GM12878 (cell line): ENCODE results near the gene WDFY4. TPM values are rescaled to one million over a fixed set of nuclear protein-coding genes. Genes with fewer than 3 reads are reported as not detected.

Source experiments
- ATAC-seq: fragments of 200-7000 bp; cut with Tn5 transposase; 3 replicates; pipeline ENCODE4 v1.9.1; 2020; ENCODE audit warnings: mild to moderate bottlenecking, moderate library complexity
- BruUV-seq: library from RNA; stranded (reverse); fragments of 400-500 nt; replicated peaks from 2 replicates; lab custom pipeline; 2021; lab: Mats Ljungman, UMichigan
- CTCF ChIA-PET: fragments of 300-600 bp; sonication (Branson Sonifier 250); formaldehyde crosslinking; extraction: SDS; loops from one replicate; lab custom pipeline; 2021; ENCODE audit warnings: inconsistent platforms; lab: Yijun Ruan, JAX
- POLR2A ChIA-PET: fragments of 350-600 bp; formaldehyde crosslinking; extraction: SDS; loops from one replicate; lab custom pipeline; 2021; ENCODE audit warnings: inconsistent platforms; lab: Charles Lee
- RAD21 ChIA-PET: fragments of 300-600 bp; sonication (Branson Sonifier 250); formaldehyde crosslinking; loops from one replicate; lab custom pipeline; 2023; ENCODE audit warnings: antibody characterized with exemption; ENCODE audit not compliant: unreplicated experiment; lab: Charles Lee
- SMC1A ChIA-PET: fragments of 300-600 bp; sonication (Branson Sonifier 250); formaldehyde crosslinking; loops from one replicate; lab custom pipeline; 2023; ENCODE audit not compliant: unreplicated experiment, uncharacterized antibody; lab: Charles Lee
- DNase-seq: peaks from one replicate; pipeline ENCODE4 v3.0.0-alpha.2; 2011; ENCODE audit warnings: low read depth, low spot score
- FAIRE-seq: peaks from 3 replicates; lab custom pipeline; 2011; peaks lifted over from hg19 to GRCh38; lab: Jason Lieb, UNC
- H2AFZ ChIP-seq: 2 replicates; pipeline ENCODE4 v1.6.0; 2011; ENCODE audit warnings: low read depth, low read length, control low read depth; ENCODE audit not compliant: control insufficient read depth
- H3K27ac ChIP-seq: 2 replicates; pipeline ENCODE4 v1.5.1; 2011; ENCODE audit warnings: control low read depth; ENCODE audit not compliant: control insufficient read depth, insufficient read depth
- H3K27me3 ChIP-seq, 2 experiments: replicated peaks in 1 of 2; 2 replicates each; pipeline versions ENCODE4 v1.6.0 to v1.6.1; 2011; ENCODE audit warnings: low read length in 1 of 2; ENCODE audit not compliant: control insufficient read depth in 2 of 2, insufficient read depth in 2 of 2
- H3K36me3 ChIP-seq, 2 experiments: 2 replicates each; pipeline ENCODE4 v1.5.1; 2011; ENCODE audit warnings: low read length in 1 of 2; ENCODE audit not compliant: control insufficient read depth in 2 of 2, insufficient read depth in 2 of 2
- H3K4me1 ChIP-seq: 2 replicates; pipeline ENCODE4 v1.6.1; 2011; ENCODE audit warnings: mild to moderate bottlenecking, low read length, moderate library complexity, mixed read lengths; ENCODE audit not compliant: control insufficient read depth, insufficient read depth
- H3K4me2 ChIP-seq: 2 replicates; pipeline ENCODE4 v1.6.0; 2011; ENCODE audit warnings: control low read depth; ENCODE audit not compliant: control insufficient read depth, insufficient read depth
- H3K4me3 ChIP-seq: fragments of 200-600 bp; sonication (generic); 2 replicates; pipeline ENCODE4 v1.5.1; 2016
- H3K79me2 ChIP-seq: 2 replicates; pipeline ENCODE4 v1.6.0; 2011; ENCODE audit warnings: low read length; ENCODE audit not compliant: control insufficient read depth, insufficient read depth
- H3K9ac ChIP-seq: 2 replicates; pipeline ENCODE4 v1.8.0; 2011; ENCODE audit warnings: low read length, control low read depth, mixed read lengths; ENCODE audit not compliant: control insufficient read depth, insufficient read depth
- H3K9me3 ChIP-seq: replicated peaks from 3 replicates; pipeline ENCODE4 v1.5.1; 2011; ENCODE audit warnings: mild to moderate bottlenecking, low read length; ENCODE audit not compliant: control insufficient read depth, insufficient read depth
- H4K20me1 ChIP-seq: 2 replicates; pipeline ENCODE4 v1.6.0; 2011; ENCODE audit not compliant: control insufficient read depth, insufficient read depth
- BCL11A ChIP-seq: IDR thresholded peaks from 2 replicates; pipeline ENCODE4 v1.6.1; 2011; ENCODE audit warnings: low read depth, low read length
- BCL3 ChIP-seq: IDR thresholded peaks from 2 replicates; pipeline ENCODE4 v1.6.1; 2011; ENCODE audit warnings: borderline replicate concordance, low read depth, mild to moderate bottlenecking, moderate library complexity, low read length; ENCODE audit not compliant: insufficient read depth, poor library complexity, severe bottlenecking
- BHLHE40 ChIP-seq, 2 experiments: fragments of 450-650 bp in 1 of 2; IDR thresholded peaks; 2 replicates each; pipeline ENCODE4 v1.6.1; 2011 to 2017; ENCODE audit warnings: low read depth in 2 of 2, borderline replicate concordance in 1 of 2, improper control_type of control experiment in 1 of 2, low read length in 1 of 2, mild to moderate bottlenecking in 1 of 2
- EED ChIP-seq: sonication (generic); IDR thresholded peaks from 2 replicates; pipeline ENCODE4 v1.6.1; 2016; ENCODE audit warnings: antibody characterized with exemption, low read depth
- IRF3 ChIP-seq: fragments of 450-650 bp; IDR thresholded peaks from 2 replicates; pipeline ENCODE4 v1.6.1; 2014; ENCODE audit warnings: mild to moderate bottlenecking
- NBN ChIP-seq: fragments of 450-650 bp; IDR thresholded peaks from 2 replicates; pipeline ENCODE4 v1.6.1; 2016
- NFXL1 ChIP-seq: fragments of 450-650 bp; IDR thresholded peaks from 2 replicates; pipeline ENCODE4 v1.6.1; 2017; ENCODE audit warnings: antibody characterized with exemption, mild to moderate bottlenecking, borderline replicate concordance
- NFYB ChIP-seq: IDR thresholded peaks from 2 replicates; pipeline ENCODE4 v1.6.1; 2011; ENCODE audit warnings: low read depth, mild to moderate bottlenecking, low read length, improper control_type of control experiment, moderate library complexity; ENCODE audit not compliant: insufficient read depth
- RUNX3 ChIP-seq: IDR thresholded peaks from 2 replicates; pipeline ENCODE4 v1.6.1; 2012; ENCODE audit warnings: low read length, inconsistent platforms
- SIN3A ChIP-seq: IDR thresholded peaks from 2 replicates; pipeline ENCODE4 v1.6.1; 2012; ENCODE audit warnings: low read depth, low read length, improper control_type of control experiment
- SIX5 ChIP-seq: IDR thresholded peaks from 2 replicates; pipeline ENCODE4 v1.6.1; 2011; ENCODE audit warnings: mild to moderate bottlenecking, low read depth, low read length, moderate library complexity; ENCODE audit not compliant: severe bottlenecking
- SKIL ChIP-seq: fragments of 450-650 bp; IDR thresholded peaks from 2 replicates; pipeline ENCODE4 v1.6.1; 2017; ENCODE audit warnings: mild to moderate bottlenecking, low read depth, inconsistent platforms; ENCODE audit not compliant: poor library complexity, severe bottlenecking
- SMAD1 ChIP-seq: fragments of 450-650 bp; IDR thresholded peaks from 2 replicates; pipeline ENCODE4 v1.6.1; 2018; ENCODE audit warnings: mild to moderate bottlenecking, low read depth; ENCODE audit not compliant: partially characterized antibody
- ZBED1 ChIP-seq: IDR thresholded peaks from 2 replicates; pipeline ENCODE4 v1.6.1; 2016; ENCODE audit warnings: borderline replicate concordance
- WGBS: methylation state at CpG from one replicate; pipeline ENCODE4 v1.1.6; 2016; ENCODE audit warnings: low lambda C conversion rate; ENCODE audit not compliant: insufficient replicate concordance, insufficient coverage; ENCODE audit errors: missing lambda C conversion rate; 5-methylcytosine and 5-hydroxymethylcytosine counted together
- in situ Hi-C: fragments of 300-500 bp; cut with MboI; formaldehyde crosslinking; loops from 9 replicates; pipeline ENCODE4 v1.14.3; 2018; ENCODE audit warnings: mixed read lengths
- intact Hi-C: fragments of 100-400 bp; cut with micrococcal nuclease; formaldehyde crosslinking; loops from one replicate; pipeline ENCODE4 v1.14.2; 2022; ENCODE audit not compliant: unreplicated experiment
- polyA plus RNA-seq, 11 experiments: library from polyadenylated mRNA; depleted of rRNA in 4 of 11; unstranded in 6 of 11; stranded (reverse) in 5 of 11; fragments of >200 nt; fragmentation: Nextera tagmentation in 4 of 11; fragmentation: Illumina TruSeq in 1 of 11; extraction: Ambion mirVana in 4 of 11; extraction: Trizol in 1 of 11; gene quantifications; 1 replicate in 1 of 11; 2 replicates in 10 of 11; pipeline versions ENCODE4 v1.2.1 to v1.2.3, GENCODE V29; 2011 to 2016; ENCODE audit warnings: inconsistent platforms in 2 of 11, missing spikeins in 2 of 11, low read depth in 1 of 11
- total RNA-seq, 4 experiments: library from RNA; depleted of rRNA in 3 of 4; stranded (reverse); fragments of >200 nt in 3 of 4; fragmentation: Illumina TruSeq in 1 of 4; extraction: Trizol in 1 of 4; gene quantifications; 2 replicates each; pipeline versions ENCODE4 v1.2.1 to v1.2.3, GENCODE V29; 2013 to 2021
- TF ChIP-seq, protein P1 (sequence below): fragments of 450-650 bp; formaldehyde crosslinking; IDR thresholded peaks from 2 replicates; pipeline ENCODE4 v1.5.0; 2022; ENCODE audit warnings: mild to moderate bottlenecking, missing genetic modification characterization

WDFY4 gene
- total and polyA plus RNA-seq, 10 of the 15 experiments (the other 5 are each of a cell fraction or from before 2014, with no cell fraction given) = 13.5 to 132 (median 47.3) TPM

DNA sequence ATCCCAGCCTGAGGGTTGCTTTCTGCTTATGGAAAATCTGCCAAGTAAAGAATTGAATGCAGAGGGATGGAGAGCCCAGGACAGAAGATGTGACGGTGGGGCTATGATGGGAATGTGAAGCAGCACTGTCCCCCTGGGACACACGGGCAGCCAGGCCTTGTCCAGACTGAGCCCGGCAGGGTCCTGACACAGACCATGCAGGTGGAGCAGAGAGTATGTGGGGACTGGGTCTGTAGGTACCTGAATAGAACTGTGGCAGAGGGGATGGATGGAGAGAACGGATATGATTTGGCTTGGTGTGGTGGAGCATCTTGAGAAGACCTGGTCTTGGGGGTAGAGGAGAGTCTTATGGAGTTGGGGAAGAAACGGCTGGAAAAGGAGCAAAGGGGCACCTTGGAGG, 255.7 kb downstream of the WDFY4 start (continued):
- TF ChIP-seq, protein P1, sequence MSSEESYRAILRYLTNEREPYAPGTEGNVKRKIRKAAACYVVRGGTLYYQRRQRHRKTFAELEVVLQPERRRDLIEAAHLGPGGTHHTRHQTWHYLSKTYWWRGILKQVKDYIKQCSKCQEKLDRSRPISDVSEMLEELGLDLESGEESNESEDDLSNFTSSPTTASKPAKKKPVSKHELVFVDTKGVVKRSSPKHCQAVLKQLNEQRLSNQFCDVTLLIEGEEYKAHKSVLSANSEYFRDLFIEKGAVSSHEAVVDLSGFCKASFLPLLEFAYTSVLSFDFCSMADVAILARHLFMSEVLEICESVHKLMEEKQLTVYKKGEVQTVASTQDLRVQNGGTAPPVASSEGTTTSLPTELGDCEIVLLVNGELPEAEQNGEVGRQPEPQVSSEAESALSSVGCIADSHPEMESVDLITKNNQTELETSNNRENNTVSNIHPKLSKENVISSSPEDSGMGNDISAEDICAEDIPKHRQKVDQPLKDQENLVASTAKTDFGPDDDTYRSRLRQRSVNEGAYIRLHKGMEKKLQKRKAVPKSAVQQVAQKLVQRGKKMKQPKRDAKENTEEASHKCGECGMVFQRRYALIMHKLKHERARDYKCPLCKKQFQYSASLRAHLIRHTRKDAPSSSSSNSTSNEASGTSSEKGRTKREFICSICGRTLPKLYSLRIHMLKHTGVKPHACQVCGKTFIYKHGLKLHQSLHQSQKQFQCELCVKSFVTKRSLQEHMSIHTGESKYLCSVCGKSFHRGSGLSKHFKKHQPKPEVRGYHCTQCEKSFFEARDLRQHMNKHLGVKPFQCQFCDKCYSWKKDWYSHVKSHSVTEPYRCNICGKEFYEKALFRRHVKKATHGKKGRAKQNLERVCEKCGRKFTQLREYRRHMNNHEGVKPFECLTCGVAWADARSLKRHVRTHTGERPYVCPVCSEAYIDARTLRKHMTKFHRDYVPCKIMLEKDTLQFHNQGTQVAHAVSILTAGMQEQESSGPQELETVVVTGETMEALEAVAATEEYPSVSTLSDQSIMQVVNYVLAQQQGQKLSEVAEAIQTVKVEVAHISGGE (CRISPR knock-in tag) = no peak
- TF ChIP-seq BCL11A (no peak), NBN (no peak)
- TF ChIP-seq, all 136 proteins: peak for 0

DNA sequence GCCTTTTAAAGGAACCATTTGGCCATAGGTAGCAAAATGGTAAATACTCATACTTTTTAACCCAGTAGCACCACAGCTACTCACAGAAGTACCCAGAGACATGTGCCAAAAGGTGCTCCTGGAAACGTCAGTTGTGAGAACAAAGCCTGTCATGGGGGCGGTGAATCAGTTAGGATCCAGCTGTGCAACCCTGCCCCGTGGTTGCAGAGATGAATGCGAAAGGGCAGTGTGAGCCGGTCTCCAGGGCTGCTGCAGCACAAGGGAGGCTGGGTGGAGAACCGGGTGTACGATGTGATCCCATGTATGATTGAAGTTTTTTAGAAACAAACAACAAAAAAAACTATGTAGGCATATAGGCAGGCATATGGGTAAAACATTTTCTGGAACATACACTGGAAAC, 256.3 kb downstream of the WDFY4 start:
- 88% methylated on average over 7 of the region's 7 CpGs for WGBS
- no peak for TF ChIP-seq EED
- TF ChIP-seq SKIL = no peak
- TF ChIP-seq ZBED1 = no peak
- no peak for TF ChIP-seq SIX5
- TF ChIP-seq NFYB = no peak
- TF ChIP-seq SIN3A = no peak
- TF ChIP-seq SMAD1 = no peak
- no peak for TF ChIP-seq NFXL1
- no peak for TF ChIP-seq IRF3
- no peak for TF ChIP-seq RUNX3
- TF ChIP-seq BCL3 = no peak
- no peak for TF ChIP-seq BHLHE40 (IDR thresholded peaks at IDR 0.05; ENCODE audit: borderline replicate concordance in 1 of 2, low read depth in 2 of 2, low read length in 1 of 2)

More for the DNA sequence above, 256.3 kb downstream of the WDFY4 start:
- Histone ChIP-seq H3K27me3 (no peaks in the 10 kb centered on the region), H3K79me2 (no peaks in the 10 kb centered on the region), H3K36me3 (peaks cover 4 to 9% of the 10 kb centered on the region in 2 experiments; a peak in 3 of 4 replicates), H3K27ac (no peak overlapping the region), H3K4me1 (no peaks in the 10 kb centered on the region), H3K9me3 (no peaks in the 10 kb centered on the region), H2AFZ (no peak overlapping the region), H4K20me1 (no peaks in the 10 kb centered on the region), H3K4me2 (no peak overlapping the region), H3K4me3 (no peak overlapping the region), H3K9ac (no peak overlapping the region)
- FAIRE-seq (no peak), ATAC-seq (no peak), DNase-seq (no peak)
- in situ Hi-C loops = no loop called here
- BruUV-seq = no TSS peak
- ChIA-PET SMC1A (no interaction called here), POLR2A (no interaction called here), CTCF (interaction anchor here (1.2 kb wide), 1 partner anchor 181 kb away, joined by 4 read pairs; no protein-coding TSS in a partner anchor), RAD21 (no interaction called here)
- intact Hi-C loops = no loop called here
